Measurements from ENCODE around the gene PTPN14.

GRCh38 chr1:214448536-214448935 is 102.9 kb downstream of the PTPN14 start:
- TF ChIP-seq, protein P1, sequence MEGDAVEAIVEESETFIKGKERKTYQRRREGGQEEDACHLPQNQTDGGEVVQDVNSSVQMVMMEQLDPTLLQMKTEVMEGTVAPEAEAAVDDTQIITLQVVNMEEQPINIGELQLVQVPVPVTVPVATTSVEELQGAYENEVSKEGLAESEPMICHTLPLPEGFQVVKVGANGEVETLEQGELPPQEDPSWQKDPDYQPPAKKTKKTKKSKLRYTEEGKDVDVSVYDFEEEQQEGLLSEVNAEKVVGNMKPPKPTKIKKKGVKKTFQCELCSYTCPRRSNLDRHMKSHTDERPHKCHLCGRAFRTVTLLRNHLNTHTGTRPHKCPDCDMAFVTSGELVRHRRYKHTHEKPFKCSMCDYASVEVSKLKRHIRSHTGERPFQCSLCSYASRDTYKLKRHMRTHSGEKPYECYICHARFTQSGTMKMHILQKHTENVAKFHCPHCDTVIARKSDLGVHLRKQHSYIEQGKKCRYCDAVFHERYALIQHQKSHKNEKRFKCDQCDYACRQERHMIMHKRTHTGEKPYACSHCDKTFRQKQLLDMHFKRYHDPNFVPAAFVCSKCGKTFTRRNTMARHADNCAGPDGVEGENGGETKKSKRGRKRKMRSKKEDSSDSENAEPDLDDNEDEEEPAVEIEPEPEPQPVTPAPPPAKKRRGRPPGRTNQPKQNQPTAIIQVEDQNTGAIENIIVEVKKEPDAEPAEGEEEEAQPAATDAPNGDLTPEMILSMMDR (IDR thresholded peaks at IDR 0.05): no peak
- no peak for TF ChIP-seq POLR2A (IDR thresholded peaks at IDR 0.05)
